ENCODE measurements around the gene TPGS1. TPM values are rescaled to one million over a fixed set of nuclear protein-coding genes. Genes with fewer than 3 reads are reported as not detected.
"Not testable (repeated sequence)": the region's sequence is repeated elsewhere in the genome, so short reads cannot be mapped to it uniquely, and the experiment has no call there.

TPGS1 gene
- total RNA-seq, 4 donors from 2014 or later = 23.4 to 73.8 (median 62.1) TPM

GRCh38 chr19:474126-475078, 32.9 kb upstream of the TPGS1 start:
- no peak overlapping the region for H3K4me3 ChIP-seq (ENCODE audit: low read depth, poor library complexity, severe bottlenecking)
- TF ChIP-seq POLR2A (IDR thresholded peaks at IDR 0.05) (no peak), CTCF (IDR thresholded peaks at IDR 0.05) (no peak)
- intact Hi-C loops (cut with DNase I; ENCODE audit: low total_unique reads) = no loop called here
- 66 to 76% methylated on average over 30 to 52 of the region's 57 CpGs for WGBS, 2 donors
- no peak for DNase-seq (ENCODE audit: low spot score in 2 of 2)

- 78 to 80% methylated on average over 13 of the region's 13 CpGs for WGBS, 2 donors
- intact Hi-C loops (cut with DNase I; ENCODE audit: low total_unique reads) = no loop called here
- TF ChIP-seq CTCF (IDR thresholded peaks at IDR 0.05) = no peak
- no peak for TF ChIP-seq POLR2A (IDR thresholded peaks at IDR 0.05)
- H3K4me3 ChIP-seq (ENCODE audit: low read depth, poor library complexity, severe bottlenecking) = no peak overlapping the region
- DNase-seq (ENCODE audit: low spot score in 2 of 2) = no peak
Measured at GRCh38 chr19:475360-475759, 31.9 kb upstream of the TPGS1 start.

GRCh38 chr19:478236-478903, 28.9 kb upstream of the TPGS1 start:
- WGBS, 2 donors = 71 to 74% methylated on average over 26 of the region's 26 CpGs
- intact Hi-C loops (cut with DNase I; ENCODE audit: low total_unique reads) = no loop called here
- TF ChIP-seq POLR2A (IDR thresholded peaks at IDR 0.05) (no peak), CTCF (IDR thresholded peaks at IDR 0.05) (no peak)
- DNase-seq (ENCODE audit: low spot score in 2 of 2) = no peak
- no peak overlapping the region for H3K4me3 ChIP-seq (ENCODE audit: low read depth, poor library complexity, severe bottlenecking)

GRCh38 chr19:478976-479375, 28.3 kb upstream of the TPGS1 start:
- DNase-seq (ENCODE audit: low spot score in 2 of 2) = no peak
- TF ChIP-seq POLR2A (IDR thresholded peaks at IDR 0.05) (no peak), CTCF (IDR thresholded peaks at IDR 0.05) (no peak)
- WGBS, 2 donors = 64 to 70% methylated on average over 14 of the region's 14 CpGs
- no peak overlapping the region for H3K4me3 ChIP-seq (ENCODE audit: low read depth, poor library complexity, severe bottlenecking)
- intact Hi-C loops (cut with DNase I; ENCODE audit: low total_unique reads) = no loop called here

- TF ChIP-seq CTCF (IDR thresholded peaks at IDR 0.05) (peak in 1 of 3 donors; percentile 53), POLR2A (IDR thresholded peaks at IDR 0.05) (no peak)
- 22 to 29% methylated on average over 36 of the region's 36 CpGs for WGBS, 2 donors
- no peak overlapping the region for H3K4me3 ChIP-seq (ENCODE audit: low read depth, poor library complexity, severe bottlenecking)
- DNase-seq (ENCODE audit: low spot score in 2 of 2) = peak; percentile 71 to 93
- intact Hi-C loops (cut with DNase I; ENCODE audit: low total_unique reads) = no loop called here
Measured at GRCh38 chr19:480016-480855, 27.1 kb upstream of the TPGS1 start.

GRCh38 chr19:481100-481499, 26.2 kb upstream of the TPGS1 start:
- DNase-seq (ENCODE audit: low spot score in 2 of 2); intact Hi-C loops (cut with DNase I; ENCODE audit: low total_unique reads); H3K4me3 ChIP-seq (ENCODE audit: low read depth, poor library complexity, severe bottlenecking): not testable (repeated sequence)
- 89 to 95% methylated on average over 3 of the region's 3 CpGs for WGBS, 2 donors

All from lower leg skin (tissue), 4 donors.